ENCODE data around the gene UHMK1.
"Not testable (repeated sequence)": the region's sequence is repeated elsewhere in the genome, so short reads cannot be mapped to it uniquely, and the experiment has no call there.

The UHMK1 gene

DNA sequence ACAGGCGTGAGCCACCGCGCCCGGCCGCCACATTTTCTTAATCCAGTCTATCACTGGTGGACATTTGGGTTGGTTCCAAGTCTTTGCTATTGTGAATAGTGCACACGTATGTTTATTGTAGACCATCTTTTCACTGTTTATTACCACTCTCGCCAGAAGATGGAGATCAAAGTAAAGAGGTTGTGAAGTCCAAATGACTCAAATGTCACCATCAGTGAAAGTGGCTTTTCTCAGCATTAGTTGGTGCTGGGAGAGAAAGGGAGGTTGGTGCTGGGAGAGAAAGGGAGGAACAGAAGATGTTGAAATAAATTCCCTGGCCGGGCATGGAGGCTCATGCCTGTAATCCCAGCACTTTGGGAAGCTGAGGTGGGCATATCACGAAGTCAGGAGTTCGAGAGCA lies 10.4 kb upstream of the UHMK1 start:
- Histone ChIP-seq H3K4me3 (ENCODE audit: low read length) (no peak overlapping the region), H3K27me3 (ENCODE audit: insufficient read depth, low read length) (peaks cover 4% of the 10 kb centered on the region), H3K36me3 (ENCODE audit: insufficient read depth, low read length) (no peaks in the 10 kb centered on the region), H3K9me3 (ENCODE audit: low read length) (no peaks in the 10 kb centered on the region), H2AFZ (ENCODE audit: low read depth, low read length) (no peak overlapping the region), H3K4me1 (ENCODE audit: insufficient read depth, low read length) (no peaks in the 10 kb centered on the region)

DNA sequence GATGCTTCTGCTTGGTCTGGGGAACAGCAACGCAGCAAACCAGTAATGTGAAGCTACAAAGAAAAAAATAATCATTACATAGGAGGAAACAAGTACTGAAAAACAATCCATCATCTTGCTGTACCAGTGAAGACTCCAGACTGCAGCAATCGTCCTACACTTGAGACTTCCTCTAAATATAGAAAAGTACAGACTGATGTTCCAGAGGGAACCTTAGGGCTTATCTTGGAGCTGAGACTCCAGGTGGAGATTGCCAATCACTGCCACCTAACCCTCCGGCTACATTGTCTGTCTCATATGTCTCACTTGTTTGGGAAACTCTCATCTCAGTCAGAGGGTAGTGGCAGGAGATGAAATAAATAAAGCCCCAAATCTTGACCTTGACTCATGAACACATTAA lies 9.4 kb upstream of the UHMK1 start:
- H2AFZ ChIP-seq (ENCODE audit: low read depth, low read length) = no peak overlapping the region
- no peak overlapping the region for H3K4me3 ChIP-seq (ENCODE audit: low read length)
- H3K27me3 ChIP-seq (ENCODE audit: insufficient read depth, low read length) = peaks cover 4% of the 10 kb centered on the region
- H3K9me3 ChIP-seq (ENCODE audit: low read length) = no peaks in the 10 kb centered on the region
- no peaks in the 10 kb centered on the region for H3K4me1 ChIP-seq (ENCODE audit: insufficient read depth, low read length)
- H3K36me3 ChIP-seq (ENCODE audit: insufficient read depth, low read length) = no peaks in the 10 kb centered on the region

DNA sequence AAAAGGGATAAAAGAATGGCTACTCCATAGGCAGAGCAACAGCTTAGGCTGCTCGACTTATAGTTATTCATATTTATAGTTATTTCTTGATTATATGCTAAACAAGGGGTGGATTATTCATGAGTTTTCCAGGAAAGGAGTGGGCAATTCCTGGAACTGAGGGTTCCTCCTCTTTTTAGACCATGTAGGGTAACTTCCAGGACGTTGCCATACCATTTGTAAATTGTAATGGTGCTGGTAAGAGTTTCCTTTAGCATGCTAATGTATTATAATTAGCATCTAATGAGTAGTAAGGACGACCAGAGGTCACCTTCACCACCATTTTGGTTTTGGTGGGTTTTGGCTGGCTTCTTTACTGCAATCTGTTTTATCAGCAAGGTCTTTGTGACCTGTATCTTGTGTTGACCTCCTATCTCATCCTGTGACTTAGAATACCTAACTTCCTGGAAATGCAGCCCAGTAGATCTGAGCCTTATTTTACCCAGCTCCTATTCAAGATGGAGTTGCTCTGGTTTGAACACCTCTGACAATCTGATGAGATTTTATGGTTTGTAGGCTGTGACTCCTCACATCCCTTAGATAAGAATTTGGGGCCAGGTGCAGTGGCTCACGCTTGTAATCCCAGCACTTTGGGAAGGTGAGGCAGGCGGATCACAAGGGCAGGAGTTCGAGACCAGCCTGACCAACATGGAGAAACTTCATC lies 1.9 kb upstream of the UHMK1 start:
- H3K9me3 ChIP-seq (ENCODE audit: low read length); H3K27me3 ChIP-seq (ENCODE audit: insufficient read depth, low read length); H3K4me3 ChIP-seq (ENCODE audit: low read length); H2AFZ ChIP-seq (ENCODE audit: low read depth, low read length): not testable (repeated sequence)
- Histone ChIP-seq H3K4me1 (ENCODE audit: insufficient read depth, low read length) (peaks cover 21% of the 10 kb centered on the region), H3K36me3 (ENCODE audit: insufficient read depth, low read length) (peaks cover 11% of the 10 kb centered on the region)

DNA sequence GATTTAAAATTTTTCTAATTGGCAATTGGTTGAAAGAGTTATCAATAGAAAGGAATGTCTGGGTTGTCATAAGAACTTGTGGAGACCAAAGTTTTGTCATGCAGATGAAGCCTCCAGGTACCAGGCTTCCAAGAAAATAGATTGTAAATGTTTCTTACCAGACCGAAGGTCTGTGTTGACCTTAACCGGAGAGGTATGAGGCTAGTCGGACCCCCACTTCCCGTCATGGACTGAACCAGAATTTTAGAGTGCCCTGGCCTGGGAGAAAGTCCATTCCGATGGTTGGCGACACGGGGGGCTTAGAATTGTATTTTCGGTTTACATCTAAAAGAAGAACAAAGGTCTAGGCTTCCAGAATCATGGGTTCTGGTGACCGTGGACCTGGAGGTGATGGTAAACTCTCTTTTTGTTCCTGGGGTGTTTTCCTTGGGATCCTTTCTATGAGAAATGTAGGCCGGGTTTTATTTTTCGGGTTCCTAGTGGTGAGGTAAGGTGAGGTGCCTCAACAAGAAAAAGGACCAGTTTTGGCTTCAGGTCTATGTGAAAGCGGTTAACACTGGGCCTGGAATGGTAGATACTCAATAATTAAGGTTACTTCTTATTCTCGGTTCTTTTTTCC lies 405 bp upstream of the UHMK1 start:
- H3K27me3 ChIP-seq (ENCODE audit: insufficient read depth, low read length) = no peaks in the 10 kb centered on the region
- H3K36me3 ChIP-seq (ENCODE audit: insufficient read depth, low read length) = peaks cover 24% of the 10 kb centered on the region
- no peaks in the 10 kb centered on the region for H3K9me3 ChIP-seq (ENCODE audit: low read length)
- peak overlapping the region; percentile 93 for H3K4me3 ChIP-seq (ENCODE audit: low read length)
- H3K4me1 ChIP-seq (ENCODE audit: insufficient read depth, low read length) = peaks cover 21% of the 10 kb centered on the region
- H2AFZ ChIP-seq (ENCODE audit: low read depth, low read length) = peak overlapping the region; percentile 99

DNA sequence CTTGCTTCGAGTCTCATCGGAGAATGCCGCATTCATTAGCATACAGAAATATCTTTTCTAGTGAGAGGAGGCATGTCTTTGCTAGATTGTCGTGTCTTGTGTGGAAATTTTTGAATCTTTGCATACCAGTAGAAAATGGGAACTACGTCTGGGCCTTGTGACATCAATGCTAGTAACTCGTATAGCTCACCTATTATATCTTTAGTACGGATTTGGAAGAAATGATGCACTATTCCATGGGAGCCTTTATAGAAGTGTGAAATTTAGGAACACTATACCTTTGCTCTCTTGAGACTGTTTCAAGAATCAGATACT lies 835 bp downstream of the UHMK1 start:
- peaks cover 21% of the 10 kb centered on the region for H3K4me1 ChIP-seq (ENCODE audit: insufficient read depth, low read length)
- H3K36me3 ChIP-seq (ENCODE audit: insufficient read depth, low read length) = peaks cover 35% of the 10 kb centered on the region
- no peaks in the 10 kb centered on the region for H3K9me3 ChIP-seq (ENCODE audit: low read length)
- no peak overlapping the region for H2AFZ ChIP-seq (ENCODE audit: low read depth, low read length)
- H3K27me3 ChIP-seq (ENCODE audit: insufficient read depth, low read length) = no peaks in the 10 kb centered on the region
- peak overlapping the region; percentile 93 for H3K4me3 ChIP-seq (ENCODE audit: low read length)

DNA sequence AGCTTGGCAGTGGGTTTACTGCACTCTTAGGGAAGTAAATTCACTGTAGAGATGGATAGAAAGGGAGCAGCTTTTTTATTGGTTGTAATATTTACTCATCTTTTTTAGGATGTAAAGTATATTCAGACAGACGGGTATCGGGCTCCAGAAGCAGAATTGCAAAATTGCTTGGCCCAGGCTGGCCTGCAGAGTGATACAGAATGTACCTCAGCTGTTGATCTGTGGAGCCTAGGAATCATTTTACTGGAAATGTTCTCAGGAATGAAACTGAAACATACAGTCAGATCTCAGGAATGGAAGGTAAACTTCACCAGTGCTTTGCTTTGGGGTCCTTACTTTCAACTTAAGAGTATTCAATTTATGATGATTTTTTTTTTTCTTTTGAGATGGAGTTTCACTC lies 3.2 kb downstream of the UHMK1 start:
- H3K27me3 ChIP-seq (ENCODE audit: insufficient read depth, low read length) = no peaks in the 10 kb centered on the region
- H3K9me3 ChIP-seq (ENCODE audit: low read length) = no peaks in the 10 kb centered on the region
- H2AFZ ChIP-seq (ENCODE audit: low read depth, low read length) = no peak overlapping the region
- H3K4me3 ChIP-seq (ENCODE audit: low read length) = no peak overlapping the region
- H3K4me1 ChIP-seq (ENCODE audit: insufficient read depth, low read length) = peaks cover 21% of the 10 kb centered on the region
- peaks cover 54% of the 10 kb centered on the region for H3K36me3 ChIP-seq (ENCODE audit: insufficient read depth, low read length)

DNA sequence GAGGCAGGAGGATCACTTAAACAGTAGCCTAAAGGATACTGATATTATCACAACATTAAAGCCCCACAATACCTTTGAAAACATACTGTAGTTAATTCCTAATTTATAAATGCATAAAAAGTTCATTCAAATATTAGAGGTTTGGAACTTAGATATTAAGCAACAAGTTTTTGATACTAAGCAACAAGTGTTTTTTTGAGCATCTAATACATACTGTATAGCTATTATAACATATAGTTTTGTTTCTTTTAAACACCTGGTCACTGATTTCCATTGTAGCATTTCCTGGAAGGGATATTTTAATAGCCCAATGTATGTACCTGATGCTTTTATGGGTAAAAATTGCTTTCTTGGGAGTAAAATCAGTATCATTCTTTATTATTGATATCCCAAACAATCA lies 4.5 kb downstream of the UHMK1 start:
- no peak overlapping the region for H3K4me3 ChIP-seq (ENCODE audit: low read length)
- no peaks in the 10 kb centered on the region for H3K27me3 ChIP-seq (ENCODE audit: insufficient read depth, low read length)
- no peak overlapping the region for H2AFZ ChIP-seq (ENCODE audit: low read depth, low read length)
- no peaks in the 10 kb centered on the region for H3K9me3 ChIP-seq (ENCODE audit: low read length)
- peaks cover 54% of the 10 kb centered on the region for H3K36me3 ChIP-seq (ENCODE audit: insufficient read depth, low read length)
- peaks cover 21% of the 10 kb centered on the region for H3K4me1 ChIP-seq (ENCODE audit: insufficient read depth, low read length)

DNA sequence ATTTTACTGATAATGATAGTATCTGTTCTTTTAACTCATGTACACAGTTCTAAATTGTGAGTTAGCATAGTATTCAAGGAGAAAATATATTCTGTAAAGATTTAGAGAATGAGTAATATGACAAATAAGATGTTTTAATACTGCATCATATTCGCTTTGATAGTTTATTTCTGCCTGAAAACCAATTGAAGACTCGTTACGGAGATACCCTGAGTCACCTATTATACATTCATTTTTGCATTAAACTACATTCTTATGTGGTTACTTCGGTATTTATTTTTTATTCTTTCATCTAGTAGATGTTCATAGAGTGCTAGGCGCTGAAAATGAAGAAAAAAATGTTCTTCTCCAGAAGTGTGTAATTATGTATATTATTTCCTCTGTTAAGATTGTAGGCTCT lies 5.3 kb downstream of the UHMK1 start:
- Histone ChIP-seq H3K9me3 (ENCODE audit: low read length) (no peaks in the 10 kb centered on the region), H3K36me3 (ENCODE audit: insufficient read depth, low read length) (peaks cover 55% of the 10 kb centered on the region), H2AFZ (ENCODE audit: low read depth, low read length) (no peak overlapping the region), H3K27me3 (ENCODE audit: insufficient read depth, low read length) (no peaks in the 10 kb centered on the region), H3K4me3 (ENCODE audit: low read length) (no peak overlapping the region), H3K4me1 (ENCODE audit: insufficient read depth, low read length) (peaks cover 19% of the 10 kb centered on the region)

DNA sequence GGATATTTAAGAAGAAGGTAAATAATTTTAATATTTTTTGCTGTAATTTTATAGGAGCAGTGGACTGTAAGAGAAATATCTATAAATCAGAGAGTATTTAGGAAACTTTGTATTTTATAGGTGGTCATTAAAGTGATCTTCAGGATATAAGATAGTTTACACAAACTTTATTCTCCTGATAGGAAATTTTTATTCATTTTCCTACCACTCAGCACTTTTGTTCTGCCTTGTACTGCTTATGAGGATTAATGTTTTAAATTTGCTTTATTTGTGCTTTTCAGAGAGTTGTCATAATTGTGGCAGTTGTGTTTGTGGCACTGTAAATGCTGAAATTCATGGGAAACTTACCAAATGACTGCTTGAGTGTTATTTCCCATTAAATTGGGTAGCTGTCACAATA lies 29.7 kb downstream of the UHMK1 start:
- H3K4me1 ChIP-seq (ENCODE audit: insufficient read depth, low read length) = no peaks in the 10 kb centered on the region
- H3K27me3 ChIP-seq (ENCODE audit: insufficient read depth, low read length) = no peaks in the 10 kb centered on the region
- H3K4me3 ChIP-seq (ENCODE audit: low read length) = no peak overlapping the region
- peaks cover 45% of the 10 kb centered on the region for H3K36me3 ChIP-seq (ENCODE audit: insufficient read depth, low read length)
- H2AFZ ChIP-seq (ENCODE audit: low read depth, low read length) = no peak overlapping the region
- H3K9me3 ChIP-seq (ENCODE audit: low read length) = no peaks in the 10 kb centered on the region

DNA sequence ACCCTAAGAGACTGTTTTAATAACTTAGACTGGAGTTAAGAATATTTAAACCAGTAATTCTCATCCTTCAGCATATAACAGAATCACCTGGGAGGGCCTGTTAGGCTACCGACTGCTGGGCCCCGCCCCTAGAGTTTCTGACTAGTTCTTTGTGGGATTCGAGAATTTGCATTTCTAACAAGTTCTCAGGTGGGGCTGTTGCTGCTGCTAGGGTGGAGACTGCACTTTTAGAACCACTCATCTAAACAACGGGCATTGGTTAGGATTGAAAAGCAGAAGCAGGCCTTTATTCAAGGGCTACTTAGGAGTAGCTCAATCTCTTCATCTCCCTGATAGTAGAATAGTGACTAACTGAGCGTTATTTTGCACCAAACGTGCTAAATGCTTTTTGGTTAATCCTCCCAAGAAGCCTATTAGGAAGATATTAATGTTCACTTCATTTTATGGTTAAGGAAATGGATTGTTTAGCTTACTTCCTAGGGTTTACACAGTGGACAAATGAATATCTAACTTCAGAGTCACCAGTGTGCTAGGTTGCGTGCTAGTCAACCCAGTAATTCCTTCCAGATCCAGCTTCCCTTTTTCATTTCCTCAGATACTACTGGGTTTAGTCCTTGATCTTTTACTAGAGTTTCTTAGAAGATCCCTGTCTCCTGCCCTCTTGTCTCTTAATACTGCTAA lies 32.8 kb downstream of the UHMK1 start:
- Histone ChIP-seq H3K4me1 (ENCODE audit: insufficient read depth, low read length) (no peaks in the 10 kb centered on the region), H3K36me3 (ENCODE audit: insufficient read depth, low read length) (peaks cover 21% of the 10 kb centered on the region), H3K9me3 (ENCODE audit: low read length) (no peaks in the 10 kb centered on the region), H3K4me3 (ENCODE audit: low read length) (no peak overlapping the region), H2AFZ (ENCODE audit: low read depth, low read length) (no peak overlapping the region), H3K27me3 (ENCODE audit: insufficient read depth, low read length) (no peaks in the 10 kb centered on the region)

DNA sequence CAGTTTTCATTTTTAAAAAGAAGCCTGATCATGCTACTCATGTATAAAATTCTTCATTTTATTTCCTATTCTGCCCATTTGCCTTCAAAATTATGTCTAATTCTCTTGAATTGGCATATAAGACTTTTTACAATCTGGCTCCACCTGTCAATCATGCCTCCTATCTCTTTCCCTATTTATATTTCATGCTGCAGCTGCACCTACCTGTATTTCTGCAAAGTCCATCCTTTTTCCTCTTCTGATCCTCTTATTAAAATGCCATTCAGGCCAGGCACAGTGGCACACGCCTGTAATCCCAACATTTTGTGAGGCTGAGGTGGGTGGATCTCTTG lies 33.3 kb downstream of the UHMK1 start:
- no peak overlapping the region for H3K4me3 ChIP-seq (ENCODE audit: low read length)
- no peaks in the 10 kb centered on the region for H3K9me3 ChIP-seq (ENCODE audit: low read length)
- no peaks in the 10 kb centered on the region for H3K4me1 ChIP-seq (ENCODE audit: insufficient read depth, low read length)
- no peak overlapping the region for H2AFZ ChIP-seq (ENCODE audit: low read depth, low read length)
- H3K36me3 ChIP-seq (ENCODE audit: insufficient read depth, low read length) = peaks cover 16% of the 10 kb centered on the region
- no peaks in the 10 kb centered on the region for H3K27me3 ChIP-seq (ENCODE audit: insufficient read depth, low read length)

DNA sequence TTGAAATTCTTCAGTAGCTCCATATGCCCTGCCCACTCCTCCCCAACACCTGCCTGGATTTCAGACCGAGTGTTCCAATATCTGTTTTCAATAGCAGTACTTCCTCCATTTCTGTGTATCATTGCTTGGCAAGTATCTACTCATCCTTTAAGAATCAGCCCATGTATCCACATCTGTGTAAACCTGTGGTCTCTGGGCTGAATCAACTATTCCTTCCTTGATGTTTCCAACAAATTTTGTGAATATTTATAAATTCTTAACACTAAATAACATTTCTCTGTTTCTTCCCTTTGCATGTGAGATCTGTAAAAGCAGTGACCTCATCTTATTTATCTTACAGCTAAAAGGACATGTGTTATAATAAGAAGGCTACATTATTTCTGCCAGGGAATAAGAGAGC lies 37.9 kb downstream of the UHMK1 start:
- Histone ChIP-seq H3K9me3 (ENCODE audit: low read length) (no peaks in the 10 kb centered on the region), H3K36me3 (ENCODE audit: insufficient read depth, low read length) (no peaks in the 10 kb centered on the region), H3K4me3 (ENCODE audit: low read length) (no peak overlapping the region), H3K4me1 (ENCODE audit: insufficient read depth, low read length) (no peaks in the 10 kb centered on the region), H2AFZ (ENCODE audit: low read depth, low read length) (no peak overlapping the region), H3K27me3 (ENCODE audit: insufficient read depth, low read length) (no peaks in the 10 kb centered on the region)

DNA sequence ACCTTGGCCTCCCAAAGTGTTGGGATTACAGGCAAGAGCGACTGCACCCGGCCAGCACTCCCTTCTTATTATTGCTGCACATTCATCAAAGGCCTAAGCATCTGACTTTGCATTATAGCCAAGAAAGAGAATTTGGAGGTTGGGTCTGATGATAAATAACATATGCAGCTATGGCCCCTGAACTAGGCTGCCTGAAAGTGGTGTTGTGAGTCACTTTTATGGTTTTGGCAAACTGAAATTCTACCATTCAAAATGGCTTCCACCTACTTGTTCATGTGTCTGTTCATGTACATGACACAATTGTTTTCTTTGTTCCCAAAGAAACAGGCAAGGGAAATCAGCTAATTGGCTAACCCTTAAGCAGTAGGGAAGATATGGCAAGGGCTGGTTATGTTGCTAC lies 38.9 kb downstream of the UHMK1 start:
- Histone ChIP-seq H3K4me3 (ENCODE audit: low read length) (no peak overlapping the region), H3K4me1 (ENCODE audit: insufficient read depth, low read length) (no peaks in the 10 kb centered on the region), H3K36me3 (ENCODE audit: insufficient read depth, low read length) (no peaks in the 10 kb centered on the region), H2AFZ (ENCODE audit: low read depth, low read length) (no peak overlapping the region), H3K9me3 (ENCODE audit: low read length) (no peaks in the 10 kb centered on the region), H3K27me3 (ENCODE audit: insufficient read depth, low read length) (no peaks in the 10 kb centered on the region)

DNA sequence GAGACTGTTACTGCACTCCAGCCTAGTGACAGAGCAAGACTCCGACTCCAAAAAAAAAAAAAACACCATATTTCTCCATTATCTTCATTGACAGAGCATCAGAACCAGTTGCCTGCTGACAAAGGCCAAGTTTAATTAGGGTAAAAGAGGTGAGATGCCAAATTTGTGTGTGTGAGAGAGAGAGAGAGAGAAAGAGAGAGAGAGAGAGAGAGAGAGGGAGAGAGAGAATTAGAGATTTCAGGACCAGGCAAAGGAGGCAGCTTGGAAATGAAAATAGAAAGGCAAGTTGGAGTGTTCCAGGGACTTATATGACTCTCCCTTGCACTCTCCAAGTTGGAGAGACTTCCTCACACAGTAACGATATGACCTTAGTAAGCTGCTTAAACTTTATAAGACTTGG lies 39.6 kb downstream of the UHMK1 start:
- no peak overlapping the region for H2AFZ ChIP-seq (ENCODE audit: low read depth, low read length)
- H3K36me3 ChIP-seq (ENCODE audit: insufficient read depth, low read length) = no peaks in the 10 kb centered on the region
- no peaks in the 10 kb centered on the region for H3K9me3 ChIP-seq (ENCODE audit: low read length)
- H3K27me3 ChIP-seq (ENCODE audit: insufficient read depth, low read length) = no peaks in the 10 kb centered on the region
- no peak overlapping the region for H3K4me3 ChIP-seq (ENCODE audit: low read length)
- no peaks in the 10 kb centered on the region for H3K4me1 ChIP-seq (ENCODE audit: insufficient read depth, low read length)
